GM12878 (cell line): Measurements from ENCODE around the gene MCC.

Experiments
- GABPA ChIP-seq: IDR thresholded peaks from 2 replicates; pipeline ENCODE4 v1.6.1; 2014; ENCODE audit warnings: antibody characterized with exemption, low read depth, mild to moderate bottlenecking, inconsistent platforms
- HDGF ChIP-seq: fragments of 450-650 bp; IDR thresholded peaks from 2 replicates; pipeline ENCODE4 v1.6.1; 2016; ENCODE audit warnings: antibody characterized with exemption
- MEF2B ChIP-seq: fragments of 450-650 bp; IDR thresholded peaks from 2 replicates; pipeline ENCODE4 v1.6.1; 2018; ENCODE audit warnings: mild to moderate bottlenecking, moderate library complexity; ENCODE audit not compliant: partially characterized antibody, poor library complexity, severe bottlenecking
- RCOR1 ChIP-seq: conservative IDR thresholded peaks from 2 replicates; pipeline ENCODE4 v1.6.1; 2012; ENCODE audit warnings: low read depth, low read length, improper control_type of control experiment
- SMAD1 ChIP-seq: fragments of 450-650 bp; IDR thresholded peaks from 2 replicates; pipeline ENCODE4 v1.6.1; 2018; ENCODE audit warnings: mild to moderate bottlenecking, low read depth; ENCODE audit not compliant: partially characterized antibody

DNA sequence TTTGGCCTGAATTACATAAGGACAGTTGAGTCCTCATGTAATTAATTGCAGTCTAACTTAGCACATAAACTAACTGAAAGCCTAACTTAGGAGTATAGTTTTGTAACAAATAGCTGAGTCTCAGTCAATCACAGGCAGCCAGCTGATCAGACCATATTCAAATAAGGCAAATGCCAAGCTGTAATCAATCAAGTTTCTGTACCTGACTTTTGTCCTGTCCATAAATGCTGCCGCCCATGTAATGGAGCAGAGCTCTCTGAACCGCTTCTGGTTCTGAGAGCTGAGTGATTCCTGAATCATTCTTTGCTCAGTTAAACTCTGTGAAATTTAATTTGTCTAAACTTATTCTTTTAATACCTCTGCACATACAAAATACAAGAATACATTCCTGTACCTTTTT is 158.3 kb downstream of the MCC start:
- no peak for TF ChIP-seq HDGF
- no peak for TF ChIP-seq SMAD1
- no peak for TF ChIP-seq MEF2B
- TF ChIP-seq GABPA: no peak
- TF ChIP-seq RCOR1: no peak
